ENCODE data around the gene PHKG1. TPM values are rescaled to one million over a fixed set of nuclear protein-coding genes. Genes with fewer than 3 reads are reported as not detected.

PHKG1 gene
- total and polyA plus RNA-seq, 2 of the 8 experiments (the other 6 are each of a cell fraction or from before 2014, with no cell fraction given), result 0.03 to 0.61 TPM

DNA sequence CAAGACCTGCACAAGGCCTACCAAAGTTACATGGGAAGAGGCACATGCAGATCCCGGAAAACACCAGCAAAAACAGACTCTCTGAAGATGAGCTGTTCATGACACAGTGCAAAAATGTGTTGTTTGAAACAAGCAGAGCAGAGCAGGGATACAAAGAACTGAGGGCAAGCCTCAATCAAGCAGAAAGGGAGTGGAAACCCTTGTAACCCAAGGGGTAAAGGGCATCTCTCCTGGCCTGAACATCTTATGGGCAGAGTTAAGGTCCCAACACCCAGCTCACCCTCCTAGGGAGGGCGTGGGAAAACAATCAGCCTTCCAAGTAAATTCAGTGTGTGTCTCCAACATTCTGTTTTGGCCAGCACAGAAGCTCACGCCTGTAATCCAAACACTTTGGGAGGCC is 52.0 kb downstream of the PHKG1 start:
- DNase-seq (ENCODE audit: low read depth in 1 of 2, low spot score in 2 of 2), result no peak
- Histone ChIP-seq H4K5ac (ENCODE audit: insufficient read length, low read depth, low read length) (no peak overlapping the region), H2AK5ac (ENCODE audit: low read depth, low read length) (no peak overlapping the region), H3K18ac (ENCODE audit: extremely low read depth, low read length) (no peak overlapping the region), H3K23me2 (ENCODE audit: low read depth, low read length) (no peaks in the 10 kb centered on the region), H2BK15ac (ENCODE audit: low read length) (no peak overlapping the region), H3K14ac (ENCODE audit: insufficient read length) (no peak overlapping the region), H4K91ac (replicated peaks; ENCODE audit: insufficient read length, low read length) (no peak overlapping the region), H3K27ac (ENCODE audit: low read depth, low read length) (no peak overlapping the region), H2AFZ (ENCODE audit: low read length) (no peak overlapping the region), H3K36me3 (ENCODE audit: control insufficient read depth in 2 of 4, insufficient read depth in 4 of 4, low read length in 3 of 4) (peaks cover 0 to 5% (median 0%) of the 10 kb centered on the region in 4 experiments; a peak in 3 of 8 replicates), H3K9me3 (ENCODE audit: insufficient read depth in 2 of 2, low read depth in 1 of 2, low read length in 1 of 2) (no peaks in the 10 kb centered on the region), H4K8ac (ENCODE audit: extremely low read depth, insufficient read depth, low read length) (no peak overlapping the region), H2BK20ac (ENCODE audit: low read length) (no peak overlapping the region), H3K4me1 (replicated peaks in 1 of 4; ENCODE audit: control insufficient read depth in 3 of 4, insufficient read depth in 4 of 4, low read length in 3 of 4) (no peaks in the 10 kb centered on the region), H3K23ac (ENCODE audit: insufficient read length) (no peak overlapping the region), H3K56ac (replicated peaks; ENCODE audit: insufficient read length, low read depth, low read length) (no peak overlapping the region), H3K4me3 (ENCODE audit: extremely low read depth in 1 of 4, insufficient read depth in 2 of 4, low read depth in 3 of 4, low read length in 4 of 4) (no peak overlapping the region), H2BK5ac (ENCODE audit: low read depth, low read length) (no peak overlapping the region), H3K27me3 (replicated peaks in 1 of 4; ENCODE audit: control insufficient read depth in 3 of 4, extremely low read depth in 1 of 4, insufficient read depth in 3 of 4, low read length in 3 of 4) (no peaks in the 10 kb centered on the region), H2BK12ac (ENCODE audit: low read depth, low read length) (no peak overlapping the region), H3K79me1 (ENCODE audit: low read depth, low read length) (no peaks in the 10 kb centered on the region), H3K4ac (replicated peaks; ENCODE audit: insufficient read length, low read depth, low read length) (no peak overlapping the region), H2BK120ac (replicated peaks; ENCODE audit: low read depth, low read length) (no peak overlapping the region), H3K9ac (replicated peaks in 1 of 4; ENCODE audit: extremely low read depth in 1 of 4, low read depth in 3 of 4, low read length in 3 of 4) (no peak overlapping the region), H3K4me2 (ENCODE audit: insufficient read depth in 1 of 2, low read depth in 2 of 2, low read length in 2 of 2) (no peak overlapping the region), H3K79me2 (ENCODE audit: control insufficient read depth in 1 of 2, insufficient read depth in 2 of 2, low read length in 2 of 2) (no peaks in the 10 kb centered on the region), H4K20me1 (replicated peaks in 1 of 2; ENCODE audit: control insufficient read depth in 1 of 2, insufficient read depth in 2 of 2, low read length in 2 of 2) (no peaks in the 10 kb centered on the region)
- ChIA-PET CTCF (ENCODE audit: partially characterized antibody) (interaction anchor here (1.2 kb wide), 1 partner anchor 10 kb away, joined by 3 read pairs; no protein-coding TSS in a partner anchor), POLR2A (ENCODE audit: partially characterized antibody) (interaction anchor here (40.8 to 44.4 kb wide), 2 partner anchors 13 to 17 kb away, joined by 869 read pairs; partner anchors contain the start of genes CCT6A, PSPH and SUMF2)
- WGBS, 2 experiments (ENCODE audit: extremely low coverage in 1 of 2, insufficient coverage in 1 of 2, insufficient read length in 1 of 2, insufficient replicate concordance in 2 of 2, low coverage in 1 of 2, low lambda C conversion rate in 2 of 2, missing lambda C conversion rate in 1 of 2), result 89% methylated on average over 3 of the region's 3 CpGs; no CpG with 5 or more reads in 1 of the 2 experiments
- no peak for FAIRE-seq

Measured in H1 (cell line).